Esophagus squamous epithelium (tissue), 4 donors: ENCODE results near the gene KBTBD3.
A peak's percentile ranks its signal among the peaks of the same experiment; 100 is the strongest.

Source experiments
- POLR2A ChIP-seq, 4 donors: fragments of 450-650 bp; IDR thresholded peaks; one replicate each; pipeline ENCODE4 v1.6.1; 2017; ENCODE audit warnings: antibody characterized with exemption in 4 of 4, mild to moderate bottlenecking in 4 of 4, moderate library complexity in 3 of 4
- TF ChIP-seq, protein P1 (sequence below), 6 experiments: fragments of 450-650 bp in 4 of 6; fragments of 200-600 bp in 2 of 6; sonication (generic) in 2 of 6; IDR thresholded peaks; one replicate each; pipeline ENCODE4 v1.5.1; 2016 to 2019; ENCODE audit warnings: antibody characterized with exemption in 6 of 6, mild to moderate bottlenecking in 4 of 6, moderate library complexity in 4 of 6

DNA sequence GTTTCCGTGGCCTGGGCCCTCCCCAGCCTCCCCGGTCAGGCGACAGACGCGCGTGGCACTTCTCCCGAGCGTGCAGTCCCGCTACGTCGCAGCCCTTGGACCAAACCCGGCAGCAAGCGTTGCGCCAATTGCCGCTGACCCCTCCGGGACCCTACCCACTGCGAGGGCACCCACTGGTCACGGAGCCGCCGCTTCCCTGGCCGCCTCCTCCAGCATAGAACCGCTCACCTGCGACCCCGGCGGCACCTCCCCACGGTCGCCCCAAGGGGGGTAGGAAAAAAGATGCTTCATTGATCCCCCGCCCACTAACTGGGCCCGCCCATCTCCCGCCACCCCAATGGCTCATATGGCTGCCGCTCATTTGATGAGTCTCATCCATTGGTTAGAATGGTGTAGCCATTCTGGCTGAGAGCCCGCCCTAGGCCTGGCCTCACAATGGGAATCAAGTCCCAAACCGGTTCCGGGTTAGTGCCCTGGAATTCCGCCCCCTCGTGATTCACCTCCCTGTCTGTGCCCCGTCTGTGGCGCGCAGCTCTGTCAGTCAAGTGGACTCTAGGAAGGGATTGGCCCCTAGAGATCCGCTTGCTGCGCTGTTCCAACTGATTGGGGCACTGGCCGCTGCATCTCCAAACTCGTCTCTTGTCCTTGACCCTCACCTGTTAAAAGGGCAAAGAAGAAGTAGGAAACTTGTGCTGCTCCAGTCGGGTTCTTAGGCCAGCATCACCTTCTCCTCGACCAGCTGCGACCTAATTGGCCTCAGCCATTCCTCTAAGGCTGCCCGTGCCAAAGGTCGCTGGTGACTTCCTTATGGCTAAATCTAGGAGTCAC is 55.0 kb downstream of the KBTBD3 start, which contains the start of gene MSANTD4:
- TF ChIP-seq, protein P1, sequence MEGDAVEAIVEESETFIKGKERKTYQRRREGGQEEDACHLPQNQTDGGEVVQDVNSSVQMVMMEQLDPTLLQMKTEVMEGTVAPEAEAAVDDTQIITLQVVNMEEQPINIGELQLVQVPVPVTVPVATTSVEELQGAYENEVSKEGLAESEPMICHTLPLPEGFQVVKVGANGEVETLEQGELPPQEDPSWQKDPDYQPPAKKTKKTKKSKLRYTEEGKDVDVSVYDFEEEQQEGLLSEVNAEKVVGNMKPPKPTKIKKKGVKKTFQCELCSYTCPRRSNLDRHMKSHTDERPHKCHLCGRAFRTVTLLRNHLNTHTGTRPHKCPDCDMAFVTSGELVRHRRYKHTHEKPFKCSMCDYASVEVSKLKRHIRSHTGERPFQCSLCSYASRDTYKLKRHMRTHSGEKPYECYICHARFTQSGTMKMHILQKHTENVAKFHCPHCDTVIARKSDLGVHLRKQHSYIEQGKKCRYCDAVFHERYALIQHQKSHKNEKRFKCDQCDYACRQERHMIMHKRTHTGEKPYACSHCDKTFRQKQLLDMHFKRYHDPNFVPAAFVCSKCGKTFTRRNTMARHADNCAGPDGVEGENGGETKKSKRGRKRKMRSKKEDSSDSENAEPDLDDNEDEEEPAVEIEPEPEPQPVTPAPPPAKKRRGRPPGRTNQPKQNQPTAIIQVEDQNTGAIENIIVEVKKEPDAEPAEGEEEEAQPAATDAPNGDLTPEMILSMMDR (IDR thresholded peaks at IDR 0.05), result peak in 1 of 6 experiments; percentile 11
- TF ChIP-seq POLR2A (IDR thresholded peaks at IDR 0.05), result peak in 2 of 4 donors; percentile 18 to 45
